IPS-18c (cell line): ENCODE measurements around the gene GFY.

ENCODE experiments used
- H3K4me3 ChIP-seq: 2 replicates; pipeline ENCODE4 v1.7.0; 2013; ENCODE audit warnings: low read depth, mild to moderate bottlenecking, low read length, moderate library complexity; ENCODE audit not compliant: insufficient read depth
- H3K9me3 ChIP-seq: one replicate; pipeline ENCODE4 v1.6.1; 2013; ENCODE audit warnings: mild to moderate bottlenecking, low read length, moderate library complexity; ENCODE audit not compliant: control insufficient read depth, insufficient read depth

GFY gene

DNA sequence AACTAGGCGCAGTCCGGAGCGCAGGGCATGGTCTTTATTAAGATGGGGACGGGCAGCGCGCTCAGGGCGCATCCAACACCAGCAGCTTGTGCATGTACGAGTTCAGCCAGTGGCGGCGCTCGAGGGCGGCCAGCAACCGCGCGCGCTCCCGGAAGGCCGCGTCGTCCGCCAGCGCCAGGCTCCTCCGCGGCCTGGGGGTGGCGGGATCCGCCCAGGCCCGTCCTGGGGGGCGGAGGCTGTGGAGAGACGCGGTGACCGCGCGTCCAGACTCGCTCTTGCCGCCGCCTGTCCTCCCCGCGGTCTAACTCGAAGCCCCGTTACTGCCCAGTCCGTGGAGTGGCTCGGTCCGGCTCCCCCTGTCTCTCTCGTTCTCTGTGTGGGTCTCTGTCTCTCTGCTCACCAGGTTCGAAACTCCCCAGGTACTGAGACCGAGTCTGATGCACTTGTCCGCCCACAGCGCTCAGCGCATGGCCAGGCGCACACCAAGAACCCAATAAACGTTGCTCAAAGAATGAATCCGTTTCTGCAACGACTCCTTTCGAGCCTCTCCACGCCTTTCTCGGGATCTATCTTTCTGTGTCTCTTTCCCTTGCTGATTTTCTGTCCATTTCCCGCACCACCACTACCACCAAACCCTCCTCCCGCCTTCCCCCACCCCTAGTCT is 2.6 kb upstream of the GFY start:
- Histone ChIP-seq H3K9me3 (peaks cover 2% of the 10 kb centered on the region), H3K4me3 (peak overlapping the region; percentile 51)

DNA sequence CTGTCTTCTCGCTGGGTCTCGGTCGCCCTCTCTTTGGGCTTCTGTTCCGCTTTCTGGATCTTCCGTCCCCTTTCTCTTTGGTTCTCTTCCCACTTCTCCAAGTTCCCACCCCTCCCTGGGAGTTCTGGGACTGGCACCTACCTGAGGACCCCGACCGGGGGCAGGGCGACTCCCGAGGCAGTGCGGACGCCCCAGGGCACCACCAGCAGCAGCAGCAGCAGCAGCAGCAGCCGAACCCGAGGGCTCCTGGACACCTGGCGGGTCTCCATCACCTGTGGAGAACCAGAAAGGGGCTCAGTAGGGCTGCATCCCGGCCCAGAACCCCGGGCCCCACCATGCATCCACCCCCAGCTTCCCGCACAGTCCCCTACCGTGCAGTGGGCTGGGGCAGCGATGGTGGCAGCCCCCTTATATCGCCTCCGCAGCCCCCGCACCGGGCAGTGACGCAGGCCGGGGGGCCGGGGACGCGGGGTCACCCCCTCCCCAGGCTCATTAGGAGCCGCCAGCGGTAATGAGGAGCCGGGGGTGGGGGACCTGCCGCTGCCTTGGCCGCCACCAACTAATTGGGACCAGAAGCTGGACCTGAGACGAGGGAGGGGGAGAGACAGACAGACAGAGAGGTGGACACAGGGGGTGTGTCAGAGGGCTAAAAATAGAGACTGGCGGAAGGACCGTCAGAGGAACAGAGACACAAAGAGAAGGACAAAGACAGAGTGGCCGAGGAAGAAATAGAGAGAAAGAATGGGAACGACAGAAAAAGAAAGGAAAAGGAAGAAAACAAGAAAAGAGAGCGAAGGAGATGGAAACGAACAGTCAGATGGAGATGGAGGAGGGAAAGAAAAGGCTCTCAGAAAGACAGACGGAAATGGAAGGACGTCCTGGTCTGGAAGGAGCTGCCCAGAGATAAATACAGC is 1.9 kb upstream of the GFY start, which contains the start of gene PTH2:
Gene PTH2 (minus strand): TSS at position 371 of the 914 bp plus-strand sequence. CDS start 102 bp downstream, at position 269.
- Histone ChIP-seq H3K9me3 (peaks cover 2% of the 10 kb centered on the region), H3K4me3 (peak within 1 kb of the TSS; percentile 51)

GRCh38 chr19:49423985-49424303 is 1.2 kb upstream of the GFY start:
- Histone ChIP-seq H3K9me3 (peaks cover 2% of the 10 kb centered on the region), H3K4me3 (no peak overlapping the region)

GRCh38 chr19:49425922-49426592 is 869 bp downstream of the GFY start:
- Histone ChIP-seq H3K9me3 (peaks cover 2% of the 10 kb centered on the region), H3K4me3 (peak overlapping the region; percentile 32; the same call in 1 of the 2 replicates)

DNA sequence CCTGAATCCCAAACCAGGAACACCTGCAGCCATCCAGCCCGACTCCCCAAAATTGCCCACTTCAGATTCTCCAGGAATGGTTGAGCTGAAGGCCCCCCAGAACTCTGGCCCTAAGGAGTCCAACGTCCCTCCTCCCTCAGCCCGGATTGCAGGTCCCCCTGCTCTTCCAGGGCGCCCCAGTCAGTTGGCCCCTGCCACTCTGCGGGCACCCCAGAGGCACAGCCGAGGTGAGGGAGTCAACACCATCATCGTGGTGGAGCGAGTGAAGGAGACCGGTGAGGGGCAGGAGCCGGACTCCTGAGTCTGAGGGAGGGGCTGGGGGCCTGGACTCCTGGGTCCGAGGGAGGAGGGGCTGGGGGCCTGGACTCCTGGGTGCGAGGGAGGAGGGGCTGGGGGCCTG is 2.2 kb downstream of the GFY start:
- H3K9me3 ChIP-seq, result peaks cover 4% of the 10 kb centered on the region
- no peak overlapping the region for H3K4me3 ChIP-seq

- peaks cover 4% of the 10 kb centered on the region for H3K9me3 ChIP-seq
- peak overlapping the region; percentile 50 for H3K4me3 ChIP-seq
Measured at GRCh38 chr19:49427855-49428546, 2.8 kb downstream of the GFY start.

GRCh38 chr19:49428547-49429451 is 3.6 kb downstream of the GFY start:
- Histone ChIP-seq H3K4me3 (peak overlapping the region; percentile 50), H3K9me3 (peaks cover 4% of the 10 kb centered on the region)

DNA sequence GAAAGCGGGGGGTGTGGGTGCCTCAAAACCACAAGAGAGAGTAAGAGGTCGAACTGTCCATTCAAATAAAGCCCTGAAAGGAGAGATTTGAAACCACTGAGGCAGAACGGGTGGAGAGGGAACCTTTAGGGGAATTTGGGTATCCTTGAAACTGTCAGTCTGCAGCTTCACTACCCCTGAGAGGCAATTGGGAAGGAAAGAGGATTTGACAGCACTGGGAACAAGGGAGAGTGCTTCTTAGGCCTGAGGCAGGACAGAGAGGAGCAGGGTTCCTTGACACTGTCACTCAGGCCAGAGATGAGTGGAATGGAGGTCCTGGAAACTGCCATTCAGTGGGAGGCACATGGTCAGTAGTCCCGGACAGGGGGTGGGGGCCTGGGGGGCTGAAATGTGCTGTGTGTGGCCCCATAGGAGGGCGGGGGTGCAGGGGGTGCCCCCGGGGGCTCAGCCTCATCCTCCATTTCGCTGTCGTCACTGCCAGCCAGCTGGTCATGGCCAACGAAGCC is 5.0 kb downstream of the GFY start:
- Histone ChIP-seq H3K9me3 (peaks cover 2% of the 10 kb centered on the region), H3K4me3 (no peak overlapping the region)

GRCh38 chr19:49430678-49431329 is 5.6 kb downstream of the GFY start:
- H3K9me3 ChIP-seq, result peaks cover 2% of the 10 kb centered on the region
- H3K4me3 ChIP-seq, result no peak overlapping the region

- no peak overlapping the region for H3K4me3 ChIP-seq
- H3K9me3 ChIP-seq, result peaks cover 2% of the 10 kb centered on the region
Measured at GRCh38 chr19:49431330-49431749, 6.2 kb downstream of the GFY start.

DNA sequence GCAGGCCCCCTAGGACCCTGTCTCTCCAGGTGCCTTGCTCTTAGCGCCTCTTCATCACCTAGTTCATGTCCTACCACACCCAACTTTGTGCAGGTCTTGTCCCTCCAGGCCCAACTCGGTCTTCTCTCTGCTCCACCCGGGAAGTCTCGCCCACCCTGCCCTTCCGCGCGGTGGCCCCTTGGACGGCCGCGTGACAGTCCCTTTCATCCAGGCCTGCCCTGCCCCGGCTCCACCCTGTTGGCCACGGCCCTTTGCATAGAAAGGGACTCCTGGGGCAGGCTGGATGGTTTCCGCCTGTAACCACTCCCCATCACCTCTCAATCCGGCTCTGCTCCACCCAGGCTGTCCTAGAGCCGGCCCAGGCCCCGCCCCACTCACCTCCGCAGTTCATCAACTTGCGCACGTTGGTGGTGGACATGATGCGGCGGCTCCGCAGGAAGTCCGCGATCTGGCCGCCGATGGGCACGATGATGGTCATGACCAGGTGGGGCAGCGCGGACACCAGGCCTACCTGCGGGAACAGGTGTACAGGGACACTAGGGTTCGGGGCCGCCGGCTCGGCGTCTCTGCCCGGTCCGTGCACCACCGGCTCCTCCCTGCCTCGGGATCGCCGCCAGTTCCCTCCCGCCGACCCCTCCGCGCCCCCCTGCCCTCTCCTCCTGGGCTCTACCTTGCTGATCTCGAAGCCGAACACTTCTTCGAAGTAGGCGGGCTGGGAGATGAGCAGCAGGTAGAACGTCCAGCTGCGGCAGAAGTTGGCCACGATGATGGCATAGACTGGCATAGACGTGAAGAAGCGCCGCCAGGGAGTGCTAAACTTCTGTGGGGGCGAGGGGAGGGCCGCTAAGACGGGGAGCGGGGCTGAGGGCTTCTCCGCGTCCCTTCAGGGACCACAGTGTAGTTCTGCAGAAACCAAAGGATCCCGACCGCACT is 7.2 kb downstream of the GFY start:
- Histone ChIP-seq H3K9me3 (peaks cover 2% of the 10 kb centered on the region), H3K4me3 (peak overlapping the region; percentile 40)

GRCh38 chr19:49433240-49433901 is 8.2 kb downstream of the GFY start:
- Histone ChIP-seq H3K4me3 (no peak overlapping the region), H3K9me3 (peaks cover 2% of the 10 kb centered on the region)

- no peak overlapping the region for H3K4me3 ChIP-seq
- H3K9me3 ChIP-seq, result peaks cover 2% of the 10 kb centered on the region
Measured at GRCh38 chr19:49434907-49435583, 9.9 kb downstream of the GFY start.

GRCh38 chr19:49435670-49436069 is 10.5 kb downstream of the GFY start:
- Histone ChIP-seq H3K9me3 (peaks cover 2% of the 10 kb centered on the region), H3K4me3 (no peak overlapping the region)
